Measurements from ENCODE around the gene FLNA.
"Not testable (repeated sequence)": the region's sequence is repeated elsewhere in the genome, so short reads cannot be mapped to it uniquely, and the experiment has no call there.

Gene FLNA

DNA sequence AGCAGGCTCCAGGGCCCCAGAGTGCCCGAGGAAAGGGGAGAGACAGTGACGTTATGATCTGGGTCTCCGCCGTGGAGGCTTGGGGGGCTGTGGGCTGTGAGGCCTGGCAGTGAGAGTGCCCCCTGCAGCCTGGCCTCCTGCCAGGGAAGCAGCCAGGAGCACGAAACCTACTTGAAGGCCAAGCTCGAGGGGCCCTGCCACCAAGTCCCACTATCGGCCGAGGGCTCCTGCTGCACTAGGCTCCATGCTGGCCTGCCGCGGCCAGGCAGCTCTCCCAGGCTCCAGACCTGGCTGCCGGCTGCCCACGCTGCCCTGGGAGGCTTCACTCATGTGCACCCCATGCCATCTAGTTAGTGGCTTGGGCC, 18.7 kb downstream of the FLNA start:
- no peak for DNase-seq

DNA sequence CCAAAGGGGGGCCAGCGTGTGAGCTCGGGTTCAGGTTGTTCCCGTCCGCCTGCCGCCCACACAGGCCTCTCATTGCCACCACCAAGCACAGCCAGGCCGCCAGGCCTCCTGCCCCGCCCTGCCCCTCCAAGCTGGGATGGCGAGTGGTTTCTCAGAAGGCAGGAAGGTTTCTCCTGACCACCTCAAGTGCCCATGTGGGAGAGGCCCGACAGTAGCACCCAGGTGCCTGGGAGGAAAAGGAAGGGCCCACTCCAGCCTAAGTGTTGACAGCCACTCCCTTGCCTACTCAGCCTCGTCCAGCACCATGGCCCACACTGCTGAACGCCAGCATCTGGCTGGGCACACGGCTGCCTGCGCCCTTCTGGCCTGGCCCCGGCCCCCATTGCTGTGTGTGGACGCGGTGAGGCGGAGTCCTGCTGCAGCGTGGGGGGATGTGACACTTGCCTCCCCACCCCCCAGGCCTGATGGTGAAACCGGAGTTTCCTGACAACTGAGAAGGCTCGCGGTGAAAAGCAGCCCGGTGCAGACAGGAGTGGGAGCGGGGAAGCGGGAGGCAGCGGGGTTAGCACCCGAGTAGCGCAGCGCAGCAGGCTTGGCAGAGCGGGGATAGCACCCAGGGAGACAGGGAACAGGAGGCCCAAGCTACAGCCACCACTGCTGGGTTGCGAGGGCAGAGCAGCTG, 19.2 kb downstream of the FLNA start:
- no peak for DNase-seq

DNA sequence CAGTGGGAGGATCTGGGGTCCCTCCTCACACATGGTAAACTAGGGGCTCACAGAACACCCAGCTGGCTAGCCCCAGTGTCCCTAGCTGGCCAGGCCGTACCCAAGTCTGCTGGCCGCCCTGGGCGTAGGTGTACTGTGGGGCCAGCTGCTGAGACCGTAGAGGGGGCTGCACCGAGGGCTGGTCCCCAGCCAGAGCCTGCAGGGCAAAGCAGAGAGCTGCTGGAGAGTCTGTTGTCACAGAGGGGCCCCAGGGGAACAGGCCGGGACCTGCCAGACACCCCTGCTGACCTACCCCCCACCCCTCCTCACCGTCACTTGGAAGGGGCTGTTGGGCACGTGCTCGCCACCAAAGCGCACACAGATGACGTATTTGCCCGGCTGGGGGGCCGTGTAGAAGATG, 19.9 kb downstream of the FLNA start:
- DNase-seq = no peak

DNA sequence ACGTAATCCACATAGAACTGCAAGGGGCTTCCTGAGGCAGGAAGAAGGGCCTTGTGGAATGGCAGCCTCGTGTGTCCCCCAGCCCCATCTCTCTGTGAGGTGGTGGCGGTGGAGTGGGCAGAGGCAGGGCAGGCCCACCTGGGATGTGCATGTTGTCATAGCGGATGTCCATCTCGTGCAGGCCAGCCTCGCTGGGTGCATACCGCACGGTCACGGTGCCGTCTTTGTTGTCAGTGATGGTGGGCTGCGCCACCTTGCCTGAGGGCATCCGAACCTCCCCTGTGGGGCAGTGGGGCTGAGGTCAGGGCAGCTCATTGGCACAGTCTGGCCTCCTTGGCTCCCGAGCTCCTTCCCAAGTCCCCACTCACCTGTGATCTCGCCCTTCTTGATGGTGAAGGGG, 20.4 kb downstream of the FLNA start:
- DNase-seq = no peak

DNA sequence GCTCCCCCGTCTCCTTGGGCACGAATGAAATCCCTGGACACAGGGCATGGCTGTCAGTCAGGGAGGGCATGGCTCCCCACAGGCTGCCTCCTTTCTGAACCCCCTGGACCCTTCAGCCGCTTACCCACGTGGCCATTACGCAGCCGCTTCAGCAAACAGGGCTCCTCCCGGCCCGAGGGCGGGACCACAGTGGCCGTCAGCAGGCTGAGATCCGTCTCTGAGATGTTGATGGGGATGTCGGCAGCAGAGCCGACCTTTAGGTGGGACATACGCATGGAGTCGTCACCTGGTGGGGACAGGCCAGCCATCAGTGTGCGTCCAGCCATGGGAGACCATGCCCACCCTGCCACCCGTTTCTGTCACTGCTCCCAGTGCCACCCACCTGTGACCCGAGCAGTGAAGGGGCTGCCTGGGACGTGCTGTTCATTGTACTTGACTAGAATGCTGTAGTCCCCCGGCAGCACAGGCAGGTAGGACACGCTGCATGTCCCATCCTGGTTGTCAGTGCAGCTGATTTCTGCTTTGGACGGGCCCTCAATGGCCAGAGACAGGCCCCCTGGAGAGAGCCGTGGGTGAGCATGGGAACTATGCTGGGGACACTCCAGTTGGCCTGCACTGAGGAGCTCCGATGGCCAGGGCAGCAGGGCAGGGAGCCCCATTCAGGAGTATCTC, 21.1 kb downstream of the FLNA start:
- DNase-seq = no peak

DNA sequence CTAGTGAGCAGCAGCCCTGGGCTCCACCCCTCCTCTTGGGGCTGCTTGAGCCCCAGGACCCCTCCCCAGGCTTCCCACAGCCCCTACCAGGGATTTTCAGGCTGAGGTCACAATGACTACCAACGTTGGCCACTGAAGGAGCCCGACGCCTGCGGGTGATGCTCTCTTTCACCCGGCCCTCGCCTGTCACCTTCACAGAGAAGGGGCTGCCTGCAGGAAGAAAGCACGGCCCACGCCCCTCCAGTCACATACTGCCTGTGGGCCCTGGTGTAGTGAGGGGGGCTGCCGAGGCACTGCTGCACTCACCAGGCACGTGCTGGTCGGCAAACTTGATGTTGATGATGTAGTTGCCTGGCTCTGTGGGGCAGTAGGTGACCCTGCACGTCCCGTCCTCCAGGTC, 22.0 kb downstream of the FLNA start:
- no peak for DNase-seq

DNA sequence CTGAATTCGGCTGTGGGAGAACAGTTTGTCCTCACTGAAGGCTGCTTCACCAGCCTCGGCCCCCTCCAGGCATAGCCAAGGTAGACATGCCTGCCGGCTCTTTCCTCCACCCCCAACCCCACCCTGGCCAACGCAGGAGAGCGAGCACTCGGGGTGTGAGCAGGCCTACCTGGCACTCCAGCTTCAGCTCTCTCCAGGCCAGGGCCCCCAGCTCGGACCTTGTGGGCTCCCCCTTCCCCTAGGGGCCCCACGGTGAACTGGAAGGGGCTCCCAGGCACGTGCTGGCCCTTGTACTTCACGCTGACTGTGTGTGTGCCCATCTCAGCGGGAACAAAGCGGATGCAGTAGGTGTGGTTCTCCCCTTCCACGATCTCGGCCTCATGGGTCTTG, 22.4 kb downstream of the FLNA start:
- DNase-seq = no peak

DNA sequence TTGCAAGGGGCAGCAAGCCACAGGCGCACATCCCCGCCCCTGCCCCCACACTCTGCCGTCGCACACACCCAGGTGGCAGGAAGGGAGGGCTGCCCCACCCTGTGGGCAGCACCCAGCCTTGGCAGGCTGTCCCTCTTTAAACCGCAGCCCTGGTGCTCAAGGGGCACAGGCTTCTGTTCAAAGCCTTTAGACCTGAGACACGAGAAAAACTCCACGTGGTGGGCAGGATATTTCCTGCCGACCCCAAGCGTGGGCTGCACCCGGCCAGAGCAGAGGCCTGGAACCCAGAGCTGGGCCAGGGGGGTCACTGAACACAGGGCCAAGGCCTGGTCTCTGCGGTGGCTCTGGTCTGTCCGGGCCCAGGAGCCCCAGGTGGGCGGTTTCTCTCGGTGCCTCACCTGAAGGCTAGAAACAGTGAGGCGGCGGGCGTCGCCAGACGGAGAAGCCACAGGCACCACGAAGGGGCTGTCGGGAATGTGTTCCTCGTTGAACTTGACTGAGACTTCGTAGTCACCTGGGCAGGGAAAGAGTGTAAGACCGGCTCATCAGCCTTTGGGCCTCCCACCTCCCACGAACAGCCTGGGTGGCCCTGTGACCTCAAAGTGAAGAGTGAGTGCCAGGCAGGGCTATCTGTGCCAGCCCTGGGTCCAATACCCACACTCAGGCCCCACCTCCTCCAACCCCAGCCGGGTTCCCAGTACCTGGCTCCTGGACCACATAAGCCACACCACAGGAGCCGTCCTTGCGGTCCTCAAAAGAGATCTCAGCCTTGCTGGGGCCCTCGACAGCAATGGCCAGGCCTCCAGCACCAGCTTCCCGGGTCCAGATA, 23.0 kb downstream of the FLNA start:
- DNase-seq = no peak

DNA sequence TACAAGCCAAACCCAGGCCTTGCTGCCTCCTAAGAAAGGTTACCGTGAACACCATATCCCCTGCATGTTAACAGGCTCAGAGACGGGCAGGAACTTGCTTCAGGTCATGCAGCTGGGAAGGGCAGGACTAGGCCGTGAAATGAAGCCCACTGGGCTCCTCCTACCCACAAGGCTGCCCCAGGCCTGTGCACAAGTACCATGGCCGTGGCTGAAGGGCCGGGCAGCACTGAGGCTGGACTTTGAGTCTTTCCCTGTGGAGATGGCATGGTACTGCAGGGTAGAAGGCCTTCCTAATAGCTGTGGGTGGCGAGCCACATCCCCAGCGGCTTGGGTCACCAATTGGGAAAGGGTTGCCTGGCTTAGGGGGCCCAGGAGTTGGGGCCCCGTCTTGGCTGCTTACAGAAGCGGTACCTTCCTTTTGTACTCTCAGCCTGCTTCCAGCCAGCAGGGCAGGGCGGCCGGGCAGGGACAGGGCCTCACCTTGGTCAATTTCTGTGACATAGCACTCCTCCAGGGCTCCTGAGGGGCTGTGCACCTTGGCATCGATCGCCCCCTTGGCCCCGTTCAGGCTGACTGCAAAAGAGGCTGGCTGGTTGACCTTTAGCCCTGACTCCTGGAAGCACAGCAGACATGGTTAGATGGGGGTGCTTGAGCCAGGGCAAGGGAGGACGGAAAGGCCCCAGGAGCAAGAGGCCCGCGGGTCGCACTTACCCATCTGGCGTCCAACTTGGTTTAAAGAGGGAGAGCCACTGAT, 23.8 kb downstream of the FLNA start:
- no peak for DNase-seq

DNA sequence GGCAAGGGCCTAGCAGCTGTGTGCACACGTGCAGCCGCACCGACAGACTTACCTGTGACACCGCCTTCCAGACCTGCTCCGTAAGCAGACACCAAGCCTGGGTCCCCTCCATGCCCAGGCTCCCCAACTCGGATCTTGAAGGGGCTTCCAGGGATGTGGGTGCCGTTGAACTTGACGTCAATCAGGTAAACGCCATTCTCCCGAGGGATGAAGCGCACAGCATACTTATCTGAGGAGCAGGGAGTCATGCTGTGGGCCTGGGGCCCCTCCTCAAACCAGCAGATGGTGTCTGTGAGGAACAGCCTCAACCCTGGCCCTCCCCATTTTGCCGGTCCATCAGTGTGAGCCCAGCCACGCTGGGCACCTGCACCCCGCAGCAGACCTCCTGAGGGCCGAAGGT, 24.5 kb downstream of the FLNA start:
- DNase-seq = no peak

DNA sequence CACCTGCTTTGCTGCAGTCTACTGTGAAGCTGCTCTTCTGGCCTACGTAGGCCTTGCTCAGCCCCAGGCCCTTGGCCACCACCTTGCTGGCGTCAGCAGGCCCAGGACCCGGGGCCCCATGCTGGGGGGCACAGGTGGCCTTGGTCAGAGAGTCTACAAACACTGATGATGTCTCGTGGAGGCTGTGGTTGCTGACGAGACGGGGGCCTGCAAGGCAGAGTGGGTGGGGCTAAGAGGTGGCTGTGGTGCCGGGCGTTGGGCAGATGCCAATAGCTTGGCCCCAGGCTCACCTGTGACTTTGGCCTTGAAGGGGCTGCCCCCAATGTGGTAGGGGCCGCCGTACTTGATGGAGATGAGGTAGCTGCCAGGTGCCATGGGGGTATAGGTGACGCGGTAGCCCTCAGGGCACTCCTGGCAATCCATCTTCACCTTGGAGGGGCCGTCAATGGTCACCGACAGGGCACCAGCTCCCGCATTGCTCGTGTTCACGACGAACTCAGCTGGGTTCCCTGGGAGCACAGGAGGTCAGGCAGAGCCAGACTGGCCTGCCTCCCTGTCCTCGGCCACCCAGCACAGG, 25.0 kb downstream of the FLNA start:
- DNase-seq = no peak

DNA sequence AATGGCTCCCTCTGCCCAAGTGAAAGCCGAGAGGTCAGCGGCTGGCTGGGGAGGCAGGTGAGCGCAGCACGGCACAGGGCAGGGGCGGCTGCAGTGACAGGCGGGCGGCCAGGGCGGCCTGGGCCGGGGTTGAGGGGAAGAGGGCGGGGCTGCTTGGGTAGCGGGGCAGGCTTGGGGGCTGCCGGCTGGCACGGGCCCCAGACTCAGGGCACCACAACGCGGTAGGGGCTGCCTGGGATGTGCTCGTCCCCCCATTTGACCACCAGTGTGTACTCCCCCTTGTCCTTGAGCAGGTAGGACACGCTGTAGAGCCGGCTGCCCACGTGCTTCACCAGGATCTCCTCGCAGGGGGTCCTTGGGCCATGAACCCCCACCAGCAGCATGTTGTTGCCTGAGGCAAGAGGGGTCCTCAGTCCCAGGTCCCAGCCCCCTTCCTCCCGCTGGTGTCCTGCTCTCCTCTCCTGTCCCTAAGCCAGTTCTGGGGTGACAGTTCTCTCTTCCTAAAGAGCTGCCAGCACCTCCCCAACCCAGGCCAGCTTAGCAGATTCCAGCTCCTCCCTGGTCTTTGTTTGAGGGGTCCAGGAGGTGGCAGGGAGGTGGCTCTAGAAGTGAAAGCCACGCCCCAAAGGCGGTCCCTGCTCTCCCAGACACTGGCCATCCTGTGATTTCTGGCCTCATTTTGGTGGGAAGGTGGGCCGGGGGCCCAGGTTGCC, 25.6 kb downstream of the FLNA start:
- no peak for DNase-seq

DNA sequence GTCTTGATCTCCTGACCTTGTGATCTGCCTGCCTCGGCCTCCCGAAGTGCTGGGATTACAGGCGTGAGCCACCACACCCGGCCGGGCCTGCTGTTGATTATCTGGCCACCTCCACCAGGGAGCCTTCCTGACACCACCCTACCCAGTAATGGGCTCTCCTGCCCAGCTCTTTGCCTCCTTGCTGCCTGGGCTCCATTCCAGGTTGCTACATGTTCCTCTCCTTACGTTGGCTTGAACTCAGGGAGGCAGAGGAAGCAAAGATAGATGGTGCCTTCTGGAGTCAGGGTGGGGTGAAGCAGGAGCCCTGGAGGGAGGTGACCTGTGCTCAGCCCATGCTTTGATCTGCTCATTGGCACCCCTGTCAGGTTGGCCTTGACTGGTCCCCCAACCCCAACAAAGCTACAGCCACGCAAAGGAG, 26.3 kb downstream of the FLNA start:
- DNase-seq = no peak

DNA sequence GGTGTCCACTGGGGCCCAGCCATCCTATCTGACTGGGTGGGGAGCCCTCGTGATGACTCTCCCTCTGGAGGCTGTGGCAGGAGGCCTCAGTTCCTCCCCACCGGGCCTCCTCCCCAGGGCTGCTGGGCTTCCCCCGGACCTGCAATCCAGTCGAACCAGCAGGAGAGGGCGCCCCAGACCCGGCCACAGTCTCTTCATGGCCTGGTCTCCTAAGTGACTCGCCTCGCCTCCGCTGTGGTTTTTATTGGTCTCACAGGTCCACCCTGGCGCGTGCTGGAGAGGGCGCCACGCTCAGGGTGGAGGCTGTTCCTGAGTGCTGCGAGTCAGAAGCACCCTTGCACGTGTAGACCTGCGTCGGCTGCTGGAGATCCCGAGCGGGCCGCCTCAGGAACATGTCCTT, 30.8 kb downstream of the FLNA start:
- not testable (repeated sequence) for DNase-seq

DNA sequence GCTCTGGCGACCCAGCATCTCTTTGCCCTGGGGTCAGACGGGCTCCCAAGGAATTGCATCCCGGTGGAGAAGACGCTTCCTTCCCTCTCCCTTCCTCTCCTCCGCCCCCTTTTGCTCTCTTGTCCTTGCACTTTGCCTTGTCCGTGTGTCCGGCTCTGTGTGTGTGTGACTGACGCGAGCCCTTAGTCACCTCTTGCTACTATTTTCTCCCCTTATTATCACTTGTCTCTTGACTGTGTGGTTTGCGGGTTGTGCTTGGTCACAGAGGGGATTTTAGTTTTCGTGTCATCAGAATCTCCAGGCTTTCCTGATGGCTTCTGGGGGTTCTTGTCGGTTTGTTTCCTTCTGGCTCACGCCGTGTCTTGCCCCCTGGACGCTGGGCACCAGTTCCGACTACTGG, 31.4 kb downstream of the FLNA start:
- not testable (repeated sequence) for DNase-seq

DNA sequence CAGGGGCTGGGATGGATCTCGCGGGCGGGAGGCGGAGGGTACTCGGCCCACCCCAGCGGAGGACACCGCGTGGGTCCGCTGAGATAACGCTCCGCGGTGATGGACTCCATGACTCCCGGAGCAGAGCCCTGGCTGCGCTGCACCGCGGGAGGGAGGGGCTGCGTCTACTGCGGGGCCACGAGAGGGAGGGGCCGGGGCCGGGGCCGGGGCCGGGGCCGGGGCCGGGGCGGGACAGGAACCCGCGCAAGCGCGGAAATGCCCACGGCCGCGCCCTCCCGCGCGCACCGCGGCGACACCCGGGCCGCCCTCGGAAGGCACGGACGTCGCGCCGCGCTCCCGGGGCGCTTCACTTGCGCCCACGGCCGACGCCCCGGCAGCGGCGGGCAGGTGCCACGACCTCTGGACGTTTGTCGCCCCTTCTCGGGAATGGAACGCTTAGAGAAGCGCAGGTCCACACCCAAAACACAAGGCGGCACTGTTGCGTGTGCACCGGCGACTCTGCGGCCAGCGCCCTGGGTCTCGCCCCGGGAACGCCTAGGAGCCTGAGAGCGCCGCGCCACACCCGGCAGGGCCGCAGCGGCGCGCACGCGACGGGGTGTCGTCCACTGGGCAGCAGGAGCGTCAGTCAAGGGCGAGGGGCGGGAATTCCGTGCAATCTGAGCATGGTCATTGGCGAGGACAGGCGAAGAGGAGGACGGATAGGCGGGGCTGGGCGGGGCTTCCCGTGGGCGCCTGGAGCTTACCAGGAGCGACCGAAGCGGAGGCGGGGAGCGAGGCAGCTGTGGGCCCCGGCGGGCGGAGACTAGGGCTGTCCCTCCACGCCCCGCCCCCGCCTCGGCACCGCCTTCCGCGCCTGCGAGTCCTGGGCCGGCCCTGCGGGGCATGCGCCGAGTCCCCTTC, 32.8 kb downstream of the FLNA start:
- not testable (repeated sequence) for DNase-seq

DNA sequence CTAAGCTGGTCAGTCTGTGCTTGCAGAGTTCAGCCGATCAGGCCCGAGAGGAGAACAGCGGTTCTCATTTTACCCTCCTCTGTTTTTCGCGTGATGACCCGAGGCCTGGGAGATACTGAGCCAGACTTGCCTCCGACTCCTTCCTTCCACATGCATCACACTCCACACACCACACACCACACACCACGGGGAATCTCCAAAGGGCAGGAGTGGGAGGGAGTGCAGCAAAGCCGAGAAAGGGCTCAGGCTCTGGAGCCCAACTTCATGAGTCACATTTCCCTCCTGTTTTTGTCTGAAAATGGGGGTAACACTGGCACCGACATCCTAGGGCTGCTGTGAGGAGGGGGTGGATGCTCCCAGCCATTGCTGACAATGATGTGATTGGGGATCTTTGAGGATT, 39.9 kb downstream of the FLNA start:
- peak; percentile 52 for DNase-seq

DNA sequence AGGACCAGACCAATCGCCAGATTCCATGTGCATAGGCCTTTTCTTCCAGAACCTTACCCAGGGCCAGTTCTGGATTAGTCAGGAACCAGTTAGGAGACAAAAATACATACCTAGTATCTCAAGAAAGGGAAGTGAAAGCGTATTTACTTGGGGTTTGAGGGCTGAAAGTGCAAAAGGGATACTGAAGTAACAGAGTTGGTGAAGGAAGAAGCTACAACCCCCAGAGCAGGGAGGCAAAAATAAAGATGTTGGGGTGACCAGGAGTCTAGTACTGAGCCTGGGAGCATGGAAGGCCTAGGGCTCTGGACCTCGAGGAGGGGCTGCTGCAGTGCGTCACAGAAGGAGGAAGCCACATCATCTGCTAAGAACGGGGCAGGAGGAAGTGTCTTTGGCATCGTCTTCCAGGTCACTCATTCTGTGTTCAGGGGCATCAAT, 40.6 kb downstream of the FLNA start:
- peak; percentile 47 for DNase-seq

DNA sequence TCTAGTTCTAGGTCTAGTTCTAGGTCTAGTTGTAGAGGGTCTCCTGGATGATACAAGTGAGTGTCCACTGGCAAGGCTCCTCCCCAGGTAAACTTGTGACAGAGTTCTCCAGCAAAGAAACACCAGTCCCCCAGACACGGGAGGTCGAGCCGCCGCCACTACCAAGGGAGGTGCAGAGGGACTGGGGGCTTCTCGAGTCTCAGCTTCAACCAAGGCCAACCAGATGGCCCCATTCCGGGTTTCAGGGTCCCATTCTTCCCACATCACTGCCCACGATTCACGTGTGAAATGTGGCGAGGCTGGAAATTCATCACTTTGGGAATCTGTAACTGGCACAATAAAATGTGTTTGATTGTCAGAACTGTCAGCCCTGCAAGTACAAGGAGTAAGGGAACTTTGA, 41.3 kb downstream of the FLNA start:
- no peak for DNase-seq

DNA sequence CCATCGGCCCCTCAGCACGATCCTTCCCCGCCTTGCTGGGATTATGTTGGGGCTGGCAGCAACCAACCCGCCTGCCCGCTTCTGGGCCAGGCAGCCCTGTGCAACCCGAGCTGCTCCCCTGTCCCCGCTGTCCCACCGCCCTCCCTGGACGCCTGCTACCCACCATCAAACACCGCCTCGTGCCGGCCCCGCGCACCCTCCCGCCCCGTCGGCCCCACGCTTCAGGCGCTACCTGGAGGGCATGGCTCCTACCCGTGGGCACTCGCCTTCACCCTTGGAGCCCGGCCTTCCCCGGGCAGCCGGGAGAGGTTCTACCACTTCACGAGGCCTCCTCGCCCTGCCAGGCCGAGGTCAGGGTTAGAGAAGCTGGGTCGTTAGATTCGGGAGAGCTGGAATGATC, 41.9 kb downstream of the FLNA start:
- DNase-seq = no peak

DNA sequence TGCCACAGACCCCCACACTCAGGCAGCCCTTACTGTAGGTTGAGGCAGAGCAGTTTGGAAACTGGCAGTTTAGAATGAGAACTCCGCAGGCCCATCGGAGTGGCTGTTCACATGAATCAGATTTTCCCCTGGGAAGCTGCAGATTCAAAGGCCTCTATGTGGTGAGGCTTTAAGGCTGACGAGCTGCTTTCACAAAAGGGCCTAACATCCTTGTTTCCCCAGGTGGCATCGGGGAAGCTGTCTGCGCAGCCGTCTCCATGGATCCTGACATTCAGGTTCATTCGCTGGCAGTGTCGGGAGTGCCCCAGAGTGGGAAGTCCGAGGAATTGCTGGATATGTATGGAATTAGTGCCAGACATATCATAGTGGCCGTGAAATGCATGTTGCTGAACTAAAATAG, 45.1 kb downstream of the FLNA start:
- DNase-seq = no peak

Measured in inflammatory macrophage treated with lipopolysaccharide for 4 hours (primary cell).